Glomerular visceral epithelial cell (primary cell): ENCODE data around the gene GABRB1.
"Not testable (repeated sequence)": the region's sequence is repeated elsewhere in the genome, so short reads cannot be mapped to it uniquely, and the experiment has no call there.

Experiments
- DNase-seq: peaks from one replicate; pipeline ENCODE4 v3.0.0-alpha.2; 2016; ENCODE audit errors: extremely low spot score

The GABRB1 gene

DNA sequence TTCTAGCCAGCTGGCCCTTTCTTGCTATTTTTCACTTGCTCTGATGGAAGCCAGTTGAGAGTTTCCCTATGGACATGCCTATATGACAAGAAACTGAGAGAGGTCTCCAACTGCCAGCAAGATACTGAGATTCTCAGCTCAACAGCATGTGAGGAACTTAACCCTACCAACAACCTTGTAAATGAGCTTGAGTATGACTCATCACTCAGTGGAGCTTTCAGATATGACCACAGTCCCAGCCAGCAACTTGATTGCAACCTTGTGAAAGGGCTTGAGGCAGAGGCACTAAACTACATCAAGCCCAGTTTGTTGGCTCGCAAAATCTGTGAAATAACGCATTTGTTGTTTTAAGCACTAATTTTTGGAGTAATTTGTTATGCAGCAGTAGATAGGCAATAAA is 256.4 kb downstream of the GABRB1 start:
- DNase-seq, result peak; percentile 39

DNA sequence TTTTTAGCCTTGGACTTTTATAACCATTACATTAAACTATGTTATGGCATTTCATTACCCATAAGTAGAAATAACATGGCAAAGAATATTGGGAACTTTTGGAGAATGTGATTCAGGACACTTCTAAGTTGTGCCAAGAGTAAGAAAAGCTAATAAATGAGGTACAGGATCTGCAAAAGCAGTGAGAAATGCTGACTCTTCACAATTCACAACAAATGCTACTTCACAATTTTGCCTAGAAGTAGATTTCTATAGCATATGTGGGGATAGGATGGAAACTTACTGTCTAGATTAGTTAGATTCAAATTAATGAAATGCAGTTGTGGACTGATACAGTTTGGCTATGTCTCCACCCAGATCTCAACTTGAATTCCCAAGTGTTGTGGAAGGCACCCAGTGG is 258.4 kb downstream of the GABRB1 start:
- no peak for DNase-seq

DNA sequence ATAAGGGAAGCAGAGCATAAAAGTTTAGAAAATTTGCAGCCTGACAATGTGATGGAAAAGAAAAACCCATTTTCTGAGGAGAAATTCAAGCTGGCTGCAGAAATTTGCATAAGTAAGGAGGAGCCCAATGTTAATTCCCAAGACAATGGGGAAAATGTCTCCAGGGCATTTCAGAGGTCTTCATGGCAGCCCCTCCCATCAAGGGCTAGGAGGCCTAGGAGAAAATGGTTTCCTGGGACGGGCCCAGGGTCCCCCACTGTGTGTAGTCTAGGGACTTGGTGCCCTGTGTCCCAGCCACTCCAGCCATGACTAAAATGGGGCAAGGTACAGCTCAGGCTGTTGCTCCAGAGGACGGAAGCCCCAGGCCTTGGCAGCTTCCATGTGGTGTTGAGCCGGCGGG is 259.5 kb downstream of the GABRB1 start:
- DNase-seq, result not testable (repeated sequence)

DNA sequence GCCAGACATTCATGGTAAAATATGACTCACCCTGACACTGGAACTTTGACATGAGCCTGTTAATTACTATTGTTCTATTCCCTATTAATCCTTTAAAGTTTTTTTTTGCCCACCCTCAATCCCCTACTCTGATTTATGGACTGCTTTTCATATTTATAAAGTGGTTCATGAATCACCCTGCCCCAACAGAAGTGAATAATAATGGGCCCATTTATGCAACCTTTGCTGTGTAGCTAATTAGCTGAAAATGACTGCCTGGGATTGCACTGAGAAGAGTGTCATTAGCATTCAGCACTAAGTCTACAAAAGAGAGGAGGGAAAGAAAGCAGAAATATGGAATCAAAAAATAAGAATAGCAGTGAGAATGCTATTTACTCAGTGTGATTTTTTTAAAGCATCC is 277.8 kb downstream of the GABRB1 start:
- no peak for DNase-seq

DNA sequence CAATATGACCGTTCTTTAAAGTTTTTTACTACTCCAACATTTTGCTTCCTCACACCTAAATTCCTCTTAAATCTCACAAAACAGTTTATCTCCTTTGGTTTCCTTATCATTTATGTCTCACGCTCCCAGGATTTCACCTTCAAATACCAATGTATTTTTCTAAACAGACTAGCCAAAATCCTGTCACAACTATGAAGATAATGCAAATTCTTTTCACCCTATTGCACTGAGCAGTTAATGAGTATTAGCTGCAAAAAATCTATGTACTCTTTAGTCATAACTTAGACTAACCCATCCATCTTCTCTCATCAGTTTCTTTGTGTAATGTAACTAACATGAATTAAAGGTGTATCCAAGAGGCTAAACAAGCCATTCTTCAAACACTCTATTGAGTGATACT is 280.8 kb downstream of the GABRB1 start:
- DNase-seq, result no peak

DNA sequence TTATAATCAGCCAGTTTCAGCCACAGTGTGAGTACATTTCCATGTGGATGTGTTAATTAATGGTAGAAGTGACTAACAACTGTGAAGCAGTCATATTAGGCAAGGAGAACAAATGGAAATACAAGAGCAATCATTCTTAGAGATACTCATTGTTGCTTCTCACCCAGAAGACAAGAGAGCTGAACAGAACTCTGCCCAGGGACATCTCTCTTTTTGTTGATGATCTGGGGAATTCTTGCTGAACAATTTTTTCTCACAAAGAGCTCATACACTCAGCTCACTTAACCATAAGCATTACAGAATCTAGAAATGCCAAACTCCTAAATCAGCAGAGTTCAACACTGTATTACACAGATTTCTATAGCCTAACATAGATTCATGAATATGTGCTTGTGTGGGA is 282.0 kb downstream of the GABRB1 start:
- no peak for DNase-seq

DNA sequence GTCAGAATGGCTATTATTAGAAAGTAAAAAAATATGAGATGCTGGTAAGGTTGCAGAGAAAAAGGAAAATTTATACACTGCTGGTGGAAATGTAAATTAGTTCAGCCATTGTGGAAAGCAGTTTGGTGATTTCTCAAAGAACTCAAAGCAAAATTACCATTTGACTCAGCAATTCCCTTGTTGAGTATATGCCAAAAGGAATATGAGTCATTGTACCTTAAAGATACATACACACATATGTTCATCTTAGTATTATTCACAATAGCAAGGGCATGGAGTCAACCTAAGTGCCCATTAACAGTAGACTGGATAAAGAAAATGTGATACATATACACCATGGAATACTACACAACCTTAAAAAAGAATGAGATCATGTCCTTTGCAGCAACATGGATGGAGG is 284.0 kb downstream of the GABRB1 start:
- peak; percentile 5 for DNase-seq

DNA sequence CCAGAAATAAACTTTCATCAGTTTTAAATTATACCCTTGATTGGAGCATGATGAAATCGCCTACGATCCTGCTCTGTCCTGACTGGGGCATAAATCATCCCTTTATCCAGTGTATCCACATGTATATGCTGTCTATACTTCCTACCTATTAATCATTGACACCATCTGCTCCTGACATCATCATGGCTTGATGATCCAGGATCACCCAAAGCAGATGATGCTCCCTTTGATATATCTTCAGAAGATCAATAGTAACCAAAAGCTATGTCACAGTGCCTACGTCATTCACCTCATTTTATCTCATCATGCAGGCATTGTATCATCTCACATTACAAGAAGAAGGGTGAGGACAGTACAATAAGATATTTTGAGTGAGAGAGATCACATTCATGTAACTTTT is 294.7 kb downstream of the GABRB1 start:
- DNase-seq, result no peak

DNA sequence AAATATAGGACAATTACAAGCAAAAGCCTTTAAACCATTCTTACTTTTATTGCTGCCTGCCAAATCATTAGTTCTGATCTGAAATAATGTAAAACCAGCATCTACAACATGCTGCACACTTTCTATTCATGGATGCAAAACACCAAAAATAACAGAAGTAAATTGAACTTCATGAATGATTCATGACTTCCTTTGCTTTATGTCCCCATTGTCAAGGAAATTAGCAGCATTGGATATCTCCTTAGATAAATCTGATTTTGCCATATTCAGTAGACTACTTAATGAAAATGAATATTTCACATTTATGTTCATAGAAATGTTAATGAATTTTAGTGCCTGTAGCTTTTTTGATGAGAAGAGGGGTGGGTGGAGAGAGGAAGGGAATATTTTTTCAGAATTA is 299.5 kb downstream of the GABRB1 start:
- DNase-seq, result no peak

DNA sequence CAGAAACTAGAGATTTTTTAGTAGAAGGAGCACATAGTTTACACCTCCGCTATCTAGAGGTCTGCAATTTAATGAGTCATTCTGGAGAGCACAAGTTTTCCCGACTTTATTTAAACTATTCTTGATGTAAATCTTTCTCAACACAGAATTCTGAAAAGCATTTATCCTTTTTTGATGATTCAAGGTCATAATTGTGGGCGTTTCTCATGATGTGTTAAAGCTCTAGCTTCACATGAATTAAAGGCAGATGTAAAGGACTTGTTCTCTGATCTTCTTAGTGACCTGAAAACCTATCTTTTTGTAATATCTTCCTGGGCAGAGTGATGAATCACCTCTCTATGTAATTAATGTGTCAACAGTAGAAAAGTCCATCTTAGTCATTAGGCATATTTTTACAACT is 303.3 kb downstream of the GABRB1 start:
- no peak for DNase-seq

DNA sequence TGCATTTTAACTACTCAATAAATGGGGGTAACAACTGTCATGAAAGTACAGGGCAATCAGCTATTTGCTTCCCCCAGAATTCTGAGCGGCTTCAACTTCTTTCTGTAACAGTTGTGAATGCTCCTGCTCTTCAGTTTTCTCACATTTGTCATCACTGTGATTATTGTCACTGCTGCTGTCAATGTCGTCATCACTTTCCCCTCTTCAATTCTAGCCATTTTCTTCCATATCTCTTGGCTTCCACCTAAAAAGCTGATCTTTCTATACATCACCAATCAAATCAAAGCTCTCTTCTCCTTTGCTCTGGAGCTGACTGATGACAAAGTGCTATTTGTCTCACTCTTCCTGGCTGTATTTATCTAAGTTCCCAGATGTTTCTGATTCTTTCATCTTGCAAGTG is 306.5 kb downstream of the GABRB1 start:
- no peak for DNase-seq

DNA sequence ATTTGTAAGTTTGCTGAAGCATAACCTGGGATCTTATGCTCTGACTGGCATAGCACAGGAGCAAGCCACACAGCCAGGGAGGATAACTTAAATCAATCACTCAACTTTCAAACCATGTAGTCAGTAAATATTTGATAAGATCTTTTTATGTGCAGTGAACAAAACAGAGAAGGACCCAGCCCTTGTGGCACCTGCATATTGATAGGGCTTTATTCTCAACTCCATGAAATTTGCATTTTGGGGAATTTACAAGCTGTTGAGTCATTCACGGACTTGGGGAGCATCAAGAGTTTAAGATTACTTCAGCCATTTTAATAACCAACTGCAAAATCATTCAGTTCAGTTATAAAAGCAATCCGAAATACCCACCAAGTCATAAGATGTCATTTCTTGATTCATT is 309.5 kb downstream of the GABRB1 start:
- no peak for DNase-seq

DNA sequence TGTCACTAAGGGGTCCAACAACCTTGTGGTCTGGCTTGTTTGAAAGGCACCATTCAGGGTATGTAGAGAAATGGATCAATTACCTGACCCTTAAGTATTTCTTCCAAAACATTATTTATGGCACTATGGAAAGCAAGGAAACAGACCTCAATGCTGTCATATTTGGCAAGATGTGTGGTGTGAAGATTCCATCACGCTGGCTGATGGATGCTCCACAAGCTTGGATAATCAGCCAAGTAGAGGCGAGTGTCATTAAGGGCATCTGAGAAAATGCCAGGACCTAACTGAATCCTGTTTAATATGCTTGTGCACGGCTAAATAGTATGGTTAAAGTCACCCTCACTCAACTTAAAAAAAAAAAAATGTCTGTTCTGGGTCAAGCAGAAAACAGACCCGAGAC is 311.4 kb downstream of the GABRB1 start:
- DNase-seq, result no peak

DNA sequence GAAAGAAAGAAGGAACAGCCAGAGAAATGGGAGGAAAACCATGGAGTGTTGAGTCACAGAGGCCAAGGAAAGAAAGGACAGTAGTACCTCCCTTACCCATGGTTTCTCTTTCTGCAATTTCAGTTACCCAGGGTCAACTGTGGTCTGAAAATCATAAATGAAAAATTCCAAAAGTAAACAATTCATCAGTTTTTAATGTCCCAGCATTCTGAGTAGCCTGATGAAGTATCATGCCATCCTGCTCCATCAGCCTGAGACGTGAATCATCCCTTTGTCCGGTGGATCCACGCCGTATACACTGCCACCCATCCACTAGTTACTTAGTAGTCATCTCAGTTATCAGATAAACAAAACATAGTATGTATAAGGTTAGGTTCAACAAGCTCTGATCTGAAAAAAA is 318.0 kb downstream of the GABRB1 start:
- DNase-seq, result peak; percentile 45

DNA sequence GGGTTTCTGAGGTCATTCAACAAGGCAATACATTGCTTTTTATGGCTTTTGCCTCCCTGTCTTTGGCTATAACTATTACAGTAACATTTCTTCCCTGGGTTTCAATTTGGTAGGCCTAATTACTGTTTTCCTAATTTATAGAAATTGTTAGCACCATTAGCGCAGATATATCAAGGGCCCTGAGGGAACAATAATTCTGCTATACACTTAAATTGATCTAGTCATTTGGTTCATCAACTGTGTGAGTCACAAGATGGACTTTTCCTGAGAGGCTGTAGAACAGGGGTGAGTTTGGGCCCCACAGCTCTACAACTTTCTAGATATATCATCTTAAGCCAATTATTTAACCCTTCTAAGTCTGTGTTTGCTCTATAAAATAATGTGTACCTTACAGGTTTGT is 324.2 kb downstream of the GABRB1 start:
- DNase-seq, result no peak

DNA sequence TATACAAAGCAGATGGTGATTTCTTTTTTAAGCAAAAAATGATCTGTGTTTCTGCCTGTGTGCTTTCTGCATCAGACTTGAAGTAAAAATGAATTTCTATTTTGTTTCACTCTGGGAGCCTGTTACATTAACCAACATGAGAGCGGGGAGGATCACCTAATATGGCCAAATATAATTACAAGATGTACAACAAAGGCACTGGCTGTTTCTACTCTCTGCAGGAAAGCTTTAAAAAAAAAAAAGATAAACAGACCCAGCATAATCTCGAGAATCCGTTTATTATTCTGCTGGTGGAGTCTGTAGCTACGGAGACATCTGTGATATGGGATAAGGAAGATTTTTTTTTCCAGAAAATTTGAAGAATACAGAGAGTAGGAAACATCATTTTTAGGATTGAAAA is 328.5 kb downstream of the GABRB1 start:
- DNase-seq, result no peak

DNA sequence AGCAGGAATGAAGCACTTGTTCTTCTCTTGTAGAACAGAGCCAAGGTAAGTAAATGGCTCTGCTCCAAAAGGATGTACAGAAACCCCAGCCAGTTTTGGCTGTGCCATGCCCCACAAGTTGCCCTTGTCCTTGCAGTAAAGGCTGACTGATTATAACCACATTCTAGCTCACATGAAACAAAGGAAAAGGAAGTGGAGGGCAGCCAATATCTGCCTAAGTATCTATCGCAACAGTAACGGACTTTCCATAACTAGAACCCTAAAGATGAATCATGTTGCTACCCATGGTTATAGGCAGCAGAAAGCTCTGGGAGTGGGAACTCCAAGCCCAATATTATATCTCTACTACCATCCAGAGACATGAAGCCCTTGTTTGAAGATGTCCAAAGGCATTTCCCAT is 336.4 kb downstream of the GABRB1 start:
- no peak for DNase-seq

DNA sequence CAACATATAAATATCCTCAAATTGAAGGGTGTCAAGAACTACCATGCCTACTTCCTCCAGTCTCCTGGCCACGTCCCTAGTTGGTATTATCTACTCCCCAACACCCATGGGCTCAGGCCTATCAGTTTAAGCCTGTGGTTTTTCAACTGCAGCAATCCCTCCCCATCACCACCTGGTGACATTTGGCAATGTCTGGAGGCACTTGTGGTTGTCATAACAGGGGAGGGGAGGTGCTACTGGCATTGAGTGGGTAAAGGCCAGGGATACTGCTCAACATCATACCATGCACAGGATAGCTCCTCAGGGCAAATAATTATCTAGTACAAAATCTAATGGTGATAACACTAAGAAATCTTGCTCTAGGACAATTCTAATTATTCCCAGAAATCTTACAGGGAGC is 336.8 kb downstream of the GABRB1 start:
- DNase-seq, result no peak

DNA sequence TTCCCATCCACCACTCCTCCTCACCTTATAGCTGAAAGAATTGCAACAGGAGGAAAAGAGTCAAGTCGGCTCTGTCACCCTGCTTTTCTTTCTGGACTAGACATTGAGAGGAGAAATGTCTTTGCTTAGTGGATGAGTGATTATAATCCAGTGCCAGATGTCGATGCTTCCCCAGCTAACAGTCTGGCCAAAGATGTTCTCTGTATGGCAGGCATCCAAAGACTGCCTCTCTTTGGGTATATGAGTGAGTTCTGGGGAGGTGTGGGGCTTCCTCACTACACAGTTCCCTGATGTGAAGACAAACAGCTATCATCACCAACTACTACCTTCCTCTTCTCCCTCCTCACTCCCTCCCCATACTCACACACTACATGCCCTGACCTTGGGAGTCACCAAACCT is 341.2 kb downstream of the GABRB1 start:
- no peak for DNase-seq

DNA sequence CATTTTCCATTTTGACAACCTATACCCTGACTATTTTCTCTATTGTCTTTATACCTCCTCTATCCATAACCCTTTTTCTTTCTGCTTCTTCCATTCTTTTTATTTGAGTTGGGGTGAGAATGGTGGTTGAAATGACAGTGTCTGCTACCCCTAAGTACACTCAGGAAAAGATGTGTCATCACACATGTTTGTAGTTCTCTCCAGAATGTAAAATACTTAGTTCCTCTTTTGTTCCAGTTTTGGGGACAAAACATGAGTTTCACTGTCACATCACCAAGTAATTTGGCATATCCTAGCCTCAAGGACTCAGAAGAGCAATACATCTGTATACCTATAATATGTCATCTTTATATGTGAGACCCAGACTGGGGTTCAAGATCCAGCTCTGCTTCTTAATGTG is 341.8 kb downstream of the GABRB1 start:
- DNase-seq, result no peak

DNA sequence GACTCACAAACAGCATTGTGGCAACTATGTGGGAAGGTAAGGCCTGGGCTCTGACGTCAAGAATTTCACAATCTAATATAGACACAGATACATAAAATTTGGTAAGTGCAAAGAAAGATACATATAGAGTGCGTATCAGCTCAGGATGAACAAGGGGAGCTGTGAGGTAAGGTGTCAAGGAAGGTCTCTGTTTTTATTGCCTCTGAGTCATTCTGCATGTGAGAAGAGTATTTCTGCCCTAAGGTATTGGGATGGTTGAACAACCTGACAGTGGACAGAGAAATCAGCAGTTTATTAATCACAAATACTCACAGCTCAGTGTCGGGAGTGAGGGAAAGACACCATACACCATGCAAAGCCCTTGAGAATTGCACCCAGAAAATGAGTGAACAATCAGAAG is 342.3 kb downstream of the GABRB1 start:
- no peak for DNase-seq

DNA sequence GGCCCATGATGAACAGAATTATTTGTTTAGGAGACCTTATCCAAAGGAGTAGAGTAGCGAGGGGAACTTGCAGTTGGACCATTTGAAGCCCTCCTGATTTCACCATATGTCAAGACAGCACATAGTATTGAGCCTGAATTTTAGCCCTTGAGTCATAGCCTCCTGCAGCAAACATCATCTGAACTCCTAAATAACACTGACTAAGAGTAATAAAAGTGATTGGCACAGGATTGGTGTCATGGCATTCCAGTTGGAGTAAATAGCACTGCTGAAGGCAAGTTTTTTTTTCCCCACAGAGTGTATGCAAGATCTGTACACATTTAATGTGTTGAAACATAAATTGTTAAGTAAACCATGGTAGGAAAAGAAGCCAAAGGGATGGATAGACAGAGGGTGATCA is 343.1 kb downstream of the GABRB1 start:
- no peak for DNase-seq

DNA sequence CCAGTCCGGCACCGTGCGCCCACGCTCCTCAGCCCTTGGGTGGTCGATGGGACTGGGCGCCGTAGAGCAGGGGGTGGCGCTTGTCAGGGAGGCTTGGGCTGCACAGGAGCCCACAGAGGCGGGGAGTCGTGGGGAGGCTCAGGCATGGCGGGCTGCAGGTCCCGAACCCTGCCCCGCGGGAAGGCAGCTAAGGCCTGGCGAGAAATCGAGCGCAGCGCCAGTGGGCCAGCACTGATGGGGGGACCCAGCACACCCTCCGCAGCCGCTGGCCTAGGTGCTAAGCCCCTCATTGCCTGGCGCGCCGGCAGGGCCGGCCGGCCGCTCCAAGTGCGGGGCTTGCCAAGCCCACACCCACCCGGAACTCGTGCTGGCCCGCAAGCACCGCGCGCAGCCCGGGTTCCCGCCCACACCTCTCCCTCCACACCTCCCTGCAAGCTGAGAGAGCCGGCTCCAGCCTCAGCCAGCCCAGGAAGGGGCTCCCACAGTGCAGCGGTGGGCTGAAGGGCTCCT is 346.7 kb downstream of the GABRB1 start:
- not testable (repeated sequence) for DNase-seq

DNA sequence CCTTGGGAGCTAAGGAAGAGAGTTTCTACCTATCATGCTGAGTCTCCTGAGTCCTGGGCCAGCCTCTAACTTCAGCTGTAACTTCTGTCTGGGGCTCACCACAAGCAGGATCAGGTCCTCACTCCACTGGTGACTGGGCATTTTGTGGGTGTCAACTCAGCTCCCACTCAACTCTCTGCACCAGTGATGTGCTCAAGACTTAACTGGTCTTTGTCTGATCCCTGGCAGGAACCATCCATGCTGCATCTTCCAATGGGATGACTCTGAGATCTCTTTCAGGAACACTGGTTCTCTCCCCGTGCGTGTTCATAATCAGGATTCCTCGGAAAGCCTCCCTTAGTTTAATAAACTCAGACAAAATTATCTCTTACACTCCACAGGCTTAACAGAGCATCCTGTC is 349.8 kb downstream of the GABRB1 start:
- no peak for DNase-seq

DNA sequence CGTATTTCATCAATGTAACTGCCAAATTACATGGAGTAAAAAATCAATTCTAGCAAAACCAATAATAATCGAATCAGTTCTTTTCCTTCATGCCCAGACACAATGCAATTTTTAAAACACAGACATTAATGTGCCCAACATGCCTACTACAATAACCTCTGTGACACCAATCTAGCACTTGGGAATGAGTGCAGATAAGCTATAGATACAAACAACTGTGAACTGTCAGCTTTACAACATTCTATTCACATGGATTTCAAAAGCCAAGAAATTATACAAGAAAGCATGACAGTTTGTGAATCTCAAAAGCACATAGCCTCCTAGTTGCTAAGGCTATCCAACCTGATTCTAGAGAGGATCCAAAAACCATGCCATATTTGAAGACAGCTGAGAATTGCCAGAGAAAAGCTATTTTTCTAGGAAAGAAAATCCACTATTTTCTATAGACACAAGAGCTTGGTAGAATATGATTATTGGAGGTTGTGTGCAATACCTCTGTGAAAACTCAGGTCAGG is 351.5 kb downstream of the GABRB1 start:
- no peak for DNase-seq
